Type B pancreatic cell (in vitro differentiated cells): ENCODE results near the gene EPX. TPM values are rescaled to one million over a fixed set of nuclear protein-coding genes. Genes with fewer than 3 reads are reported as not detected.

Source experiments
- DNase-seq: peaks from one replicate; pipeline ENCODE4 v3.0.0; 2021; ENCODE audit warnings: mixed read lengths; ENCODE audit not compliant: unreplicated experiment; ENCODE audit errors: extremely low spot score
- H3K27ac Mint-ChIP-seq: 2 replicates; pipeline ENCODE4 v1.8.0; 2021; ENCODE audit warnings: mild to moderate bottlenecking, mixed read lengths
- H3K27me3 Mint-ChIP-seq: 2 replicates; pipeline ENCODE4 v1.8.0; 2021; ENCODE audit warnings: mixed read lengths
- H3K36me3 Mint-ChIP-seq: 2 replicates; pipeline ENCODE4 v1.8.0; 2021; ENCODE audit warnings: mixed read lengths
- H3K4me1 Mint-ChIP-seq: one replicate; pipeline ENCODE4 v1.8.0; 2021; ENCODE audit warnings: mixed read lengths; ENCODE audit not compliant: unreplicated experiment
- H3K4me3 Mint-ChIP-seq: 2 replicates; pipeline ENCODE4 v1.8.0; 2021; ENCODE audit warnings: mild to moderate bottlenecking, mixed read lengths
- H3K9me3 Mint-ChIP-seq: 2 replicates; pipeline ENCODE4 v1.8.0; 2021; ENCODE audit warnings: mixed read lengths
- total RNA-seq: library from RNA; stranded (reverse); gene quantifications from 2 replicates; pipeline ENCODE4 v1.2.1, GENCODE V29; 2021; ENCODE audit warnings: low replicate concordance
- TF ChIP-seq, protein P1 (sequence below): fragments of 200-600 bp; sonication (generic); conservative IDR thresholded peaks from 2 replicates; pipeline ENCODE4 v1.5.0; 2021; ENCODE audit warnings: antibody characterized with exemption, mild to moderate bottlenecking

Gene EPX
- total RNA-seq, 1 donor from 2014 or later = not detected

- no peak overlapping the region for H3K4me3 Mint-ChIP-seq
- no peaks in the 10 kb centered on the region for H3K36me3 Mint-ChIP-seq
- DNase-seq = no peak
- peaks cover 6% of the 10 kb centered on the region for H3K4me1 Mint-ChIP-seq
- peaks cover 44% of the 10 kb centered on the region for H3K27me3 Mint-ChIP-seq
- H3K9me3 Mint-ChIP-seq = no peaks in the 10 kb centered on the region
- no peak overlapping the region for H3K27ac Mint-ChIP-seq
- TF ChIP-seq, protein P1, sequence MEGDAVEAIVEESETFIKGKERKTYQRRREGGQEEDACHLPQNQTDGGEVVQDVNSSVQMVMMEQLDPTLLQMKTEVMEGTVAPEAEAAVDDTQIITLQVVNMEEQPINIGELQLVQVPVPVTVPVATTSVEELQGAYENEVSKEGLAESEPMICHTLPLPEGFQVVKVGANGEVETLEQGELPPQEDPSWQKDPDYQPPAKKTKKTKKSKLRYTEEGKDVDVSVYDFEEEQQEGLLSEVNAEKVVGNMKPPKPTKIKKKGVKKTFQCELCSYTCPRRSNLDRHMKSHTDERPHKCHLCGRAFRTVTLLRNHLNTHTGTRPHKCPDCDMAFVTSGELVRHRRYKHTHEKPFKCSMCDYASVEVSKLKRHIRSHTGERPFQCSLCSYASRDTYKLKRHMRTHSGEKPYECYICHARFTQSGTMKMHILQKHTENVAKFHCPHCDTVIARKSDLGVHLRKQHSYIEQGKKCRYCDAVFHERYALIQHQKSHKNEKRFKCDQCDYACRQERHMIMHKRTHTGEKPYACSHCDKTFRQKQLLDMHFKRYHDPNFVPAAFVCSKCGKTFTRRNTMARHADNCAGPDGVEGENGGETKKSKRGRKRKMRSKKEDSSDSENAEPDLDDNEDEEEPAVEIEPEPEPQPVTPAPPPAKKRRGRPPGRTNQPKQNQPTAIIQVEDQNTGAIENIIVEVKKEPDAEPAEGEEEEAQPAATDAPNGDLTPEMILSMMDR = no peak
Measured at GRCh38 chr17:58184986-58185761, 7.4 kb upstream of the EPX start.

DNA sequence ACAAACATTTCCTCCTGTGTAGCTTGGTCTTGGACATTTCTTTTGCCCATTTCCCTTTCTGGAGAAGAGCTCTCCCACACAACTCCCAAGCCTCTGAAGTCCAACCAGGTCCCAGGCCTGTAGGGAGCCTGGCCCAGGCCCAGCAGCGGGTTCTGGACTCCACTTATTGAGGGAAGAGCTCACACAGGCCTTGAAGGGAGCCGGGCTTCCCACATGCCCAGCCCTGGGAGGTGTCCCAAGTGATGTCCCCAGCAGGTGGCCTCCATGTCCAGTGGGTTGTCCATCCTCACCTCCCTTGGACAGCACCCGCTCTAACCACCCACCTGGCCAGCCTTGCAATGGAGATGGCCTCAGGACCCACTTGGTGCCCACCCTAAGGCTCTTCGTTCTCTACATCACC lies 5.9 kb upstream of the EPX start:
- Mint-ChIP-seq H3K36me3 (no peaks in the 10 kb centered on the region), H3K4me3 (no peak overlapping the region), H3K27me3 (peaks cover 50% of the 10 kb centered on the region), H3K27ac (no peak overlapping the region), H3K9me3 (no peaks in the 10 kb centered on the region), H3K4me1 (peaks cover 6% of the 10 kb centered on the region)
- TF ChIP-seq, protein P1 = no peak
- no peak for DNase-seq

DNA sequence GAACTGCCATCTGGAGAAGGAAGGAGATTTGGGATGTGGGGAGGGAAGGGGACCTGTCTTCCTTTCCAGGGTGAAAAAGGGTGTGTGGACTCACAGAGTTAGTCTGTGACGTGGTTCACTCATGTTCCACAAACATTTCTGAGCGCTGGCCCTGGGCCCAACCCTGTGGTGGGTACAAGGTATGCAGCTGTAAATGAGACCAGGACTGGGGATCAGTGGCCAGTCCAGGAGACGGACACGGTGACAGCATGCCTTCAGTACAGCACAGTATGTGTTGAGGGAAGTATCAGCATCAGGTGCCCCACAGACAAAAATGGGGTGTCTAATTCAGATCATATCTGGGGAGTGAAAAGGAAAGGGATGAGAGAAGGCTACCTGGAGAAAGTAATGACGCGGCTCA lies 5.5 kb upstream of the EPX start:
- no peak overlapping the region for H3K27ac Mint-ChIP-seq
- H3K4me3 Mint-ChIP-seq = no peak overlapping the region
- TF ChIP-seq, protein P1 = no peak
- H3K27me3 Mint-ChIP-seq = peaks cover 50% of the 10 kb centered on the region
- no peak for DNase-seq
- no peaks in the 10 kb centered on the region for H3K9me3 Mint-ChIP-seq
- H3K36me3 Mint-ChIP-seq = no peaks in the 10 kb centered on the region
- peaks cover 6% of the 10 kb centered on the region for H3K4me1 Mint-ChIP-seq

GRCh38 chr17:58187675-58188074 lies 4.9 kb upstream of the EPX start:
- peaks cover 6% of the 10 kb centered on the region for H3K4me1 Mint-ChIP-seq
- H3K27me3 Mint-ChIP-seq = peaks cover 50% of the 10 kb centered on the region
- no peak overlapping the region for H3K4me3 Mint-ChIP-seq
- DNase-seq = no peak
- TF ChIP-seq, protein P1 = no peak
- no peaks in the 10 kb centered on the region for H3K9me3 Mint-ChIP-seq
- H3K36me3 Mint-ChIP-seq = no peaks in the 10 kb centered on the region
- no peak overlapping the region for H3K27ac Mint-ChIP-seq

DNA sequence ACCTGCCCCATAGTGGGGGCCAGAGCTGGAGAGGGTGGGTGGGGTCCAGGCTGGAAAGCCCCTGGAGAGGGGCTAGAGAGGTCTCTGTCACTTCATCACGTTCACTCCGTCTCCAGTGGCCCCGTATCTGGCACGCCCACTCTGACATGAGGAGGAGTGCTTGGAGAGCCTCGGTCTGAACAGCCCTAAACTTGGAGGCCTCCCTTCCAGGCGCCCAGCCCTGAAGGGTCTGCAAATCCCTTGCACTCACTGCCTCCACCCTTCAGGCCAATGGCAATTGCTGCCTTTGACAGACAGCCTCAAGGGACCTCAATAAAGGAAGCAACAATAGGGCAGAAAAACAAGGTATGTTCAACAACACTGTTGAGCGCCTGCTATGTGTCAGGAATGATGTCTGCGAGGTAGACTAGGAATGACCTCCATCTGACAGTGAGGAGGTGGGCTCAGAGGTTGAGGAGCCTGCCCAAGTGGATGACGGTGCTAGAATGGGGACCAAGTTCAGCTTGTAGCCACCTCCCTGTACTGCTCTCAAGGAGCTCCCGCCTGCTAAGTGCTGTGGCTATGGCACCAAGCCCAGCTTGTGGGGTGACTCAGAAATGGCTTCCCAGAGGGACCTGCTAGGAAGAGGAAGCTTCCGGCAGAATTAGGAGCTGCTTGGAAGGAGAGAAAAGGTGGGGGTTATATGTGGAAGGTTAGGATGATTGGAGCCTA lies 2.9 kb upstream of the EPX start:
- H3K4me1 Mint-ChIP-seq = peaks cover 1% of the 10 kb centered on the region
- no peaks in the 10 kb centered on the region for H3K36me3 Mint-ChIP-seq
- H3K27me3 Mint-ChIP-seq = peaks cover 58% of the 10 kb centered on the region
- H3K4me3 Mint-ChIP-seq = no peak overlapping the region
- TF ChIP-seq, protein P1 = no peak
- H3K9me3 Mint-ChIP-seq = no peaks in the 10 kb centered on the region
- DNase-seq = no peak
- H3K27ac Mint-ChIP-seq = no peak overlapping the region
